IMR-90 (cell line): ENCODE results near the gene ATG7. TPM values are rescaled to one million over a fixed set of nuclear protein-coding genes. Genes with fewer than 3 reads are reported as not detected.

Source experiments
- ATAC-seq: fragments of 200-7000 bp; cut with Tn5 transposase; 2 replicates; pipeline ENCODE4 v1.9.1; 2020; ENCODE audit warnings: low read depth, mild to moderate bottlenecking, moderate library complexity
- BruUV-seq: library from RNA; stranded (reverse); fragments of 400-500 nt; replicated peaks from 2 replicates; lab custom pipeline; 2021; lab: Mats Ljungman, UMichigan
- CTCF ChIA-PET: fragments of 300-600 bp; formaldehyde crosslinking; extraction: SDS; loops from one replicate; lab custom pipeline; 2021; ENCODE audit warnings: antibody characterized with exemption; lab: Yijun Ruan, JAX
- POLR2A ChIA-PET: fragments of 300-600 bp; sonication (Branson Sonifier 250); formaldehyde crosslinking; loops from one replicate; lab custom pipeline; 2022; ENCODE audit warnings: antibody characterized with exemption; ENCODE audit not compliant: unreplicated experiment; lab: Charles Lee
- DNase-seq: peaks from one replicate; pipeline ENCODE4 v3.0.0; 2013
- H2AFZ ChIP-seq: replicated peaks from 2 replicates; pipeline ENCODE3; 2013; ENCODE audit warnings: low read length, mild to moderate bottlenecking; ENCODE audit not compliant: poor library complexity
- H2AK5ac ChIP-seq: 2 replicates; pipeline ENCODE4 v1.6.1; 2013; ENCODE audit warnings: low read depth, low read length, inconsistent platforms
- H2AK9ac ChIP-seq: replicated peaks from 2 replicates; pipeline ENCODE3; 2013; ENCODE audit warnings: mild to moderate bottlenecking, low read depth, low read length, moderate library complexity; ENCODE audit not compliant: poor library complexity
- H2BK120ac ChIP-seq: 2 replicates; pipeline ENCODE4 v1.6.1; 2013; ENCODE audit warnings: low read depth, low read length, inconsistent platforms
- H2BK15ac ChIP-seq: 3 replicates; pipeline ENCODE4 v1.6.1; 2013; ENCODE audit warnings: low read depth, low read length, inconsistent platforms
- H2BK20ac ChIP-seq: 2 replicates; pipeline ENCODE4 v1.6.1; 2013; ENCODE audit warnings: low read depth, mild to moderate bottlenecking, inconsistent platforms, low read length, moderate library complexity
- H2BK5ac ChIP-seq: 2 replicates; pipeline ENCODE4 v1.6.1; 2013; ENCODE audit warnings: mild to moderate bottlenecking, low read depth, low read length, inconsistent platforms; ENCODE audit not compliant: poor library complexity, severe bottlenecking
- H3K14ac ChIP-seq: replicated peaks from 2 replicates; pipeline ENCODE4 v1.6.1; 2013; ENCODE audit warnings: low read depth, low read length, inconsistent platforms
- H3K18ac ChIP-seq: 2 replicates; pipeline ENCODE4 v1.6.1; 2013; ENCODE audit warnings: low read depth, low read length, control low read depth
- H3K23ac ChIP-seq: 2 replicates; pipeline ENCODE4 v1.6.1; 2013; ENCODE audit warnings: low read depth, low read length, inconsistent platforms
- H3K27ac ChIP-seq: 2 replicates; pipeline ENCODE4 v1.5.1; 2013; ENCODE audit warnings: mild to moderate bottlenecking, control low read depth, low read length; ENCODE audit not compliant: insufficient read depth
- H3K27me3 ChIP-seq: 2 replicates; pipeline ENCODE4 v1.6.1; 2013; ENCODE audit warnings: low read length; ENCODE audit not compliant: control insufficient read depth, insufficient read depth
- H3K36me3 ChIP-seq: 2 replicates; pipeline ENCODE4 v1.6.1; 2013; ENCODE audit warnings: low read length, mixed read lengths; ENCODE audit not compliant: control insufficient read depth, insufficient read depth
- H3K4ac ChIP-seq: 2 replicates; pipeline ENCODE4 v1.6.1; 2013; ENCODE audit warnings: low read depth, low read length, inconsistent platforms
- H3K4me1 ChIP-seq: 2 replicates; pipeline ENCODE4 v1.6.1; 2013; ENCODE audit warnings: low read length, mixed read lengths; ENCODE audit not compliant: control insufficient read depth, insufficient read depth
- H3K4me2 ChIP-seq: 2 replicates; pipeline ENCODE4 v1.6.1; 2013; ENCODE audit warnings: low read depth, mild to moderate bottlenecking, control low read depth, low read length, moderate library complexity
- H3K4me3 ChIP-seq: 2 replicates; pipeline ENCODE4 v1.5.1; 2013; ENCODE audit warnings: low read depth, mild to moderate bottlenecking, control low read depth, low read length, moderate library complexity; ENCODE audit not compliant: insufficient read depth
- H3K56ac ChIP-seq: 2 replicates; pipeline ENCODE4 v1.6.1; 2013; ENCODE audit warnings: low read length, inconsistent platforms; ENCODE audit not compliant: insufficient read depth; ENCODE audit errors: extremely low read depth
- H3K79me1 ChIP-seq, 2 experiments: 2 replicates each; pipeline ENCODE4 v1.6.1; 2013; ENCODE audit warnings: low read length in 2 of 2, inconsistent platforms in 1 of 2, low read depth in 1 of 2
- H3K9ac ChIP-seq: 2 replicates; pipeline ENCODE4 v1.6.1; 2013; ENCODE audit warnings: low read depth, low read length, control low read depth
- H3K9me1 ChIP-seq: 2 replicates; pipeline ENCODE4 v1.6.1; 2013; ENCODE audit warnings: low read length, inconsistent platforms; ENCODE audit not compliant: insufficient read depth
- H3K9me3 ChIP-seq: 2 replicates; pipeline ENCODE4 v1.6.1; 2013; ENCODE audit warnings: low read length; ENCODE audit not compliant: control insufficient read depth, insufficient read depth
- H4K20me1 ChIP-seq: 2 replicates; pipeline ENCODE4 v1.6.1; 2013; ENCODE audit warnings: low read length, inconsistent platforms; ENCODE audit not compliant: insufficient read depth
- H4K5ac ChIP-seq: 2 replicates; pipeline ENCODE4 v1.6.1; 2013; ENCODE audit warnings: mild to moderate bottlenecking, low read depth, low read length, control low read depth
- H4K8ac ChIP-seq, 2 experiments: 2 replicates each; pipeline ENCODE4 v1.6.1; 2013; ENCODE audit warnings: low read depth in 2 of 2, low read length in 2 of 2, control low read depth in 1 of 2, inconsistent platforms in 1 of 2
- H4K91ac ChIP-seq: 2 replicates; pipeline ENCODE4 v1.6.1; 2013; ENCODE audit warnings: low read depth, low read length, inconsistent platforms; ENCODE audit not compliant: insufficient read depth
- FOS ChIP-seq: fragments of 150-350 bp; IDR thresholded peaks from 2 replicates; pipeline ENCODE4 v1.6.1; 2016; ENCODE audit warnings: low read depth, low read length
- MAFK ChIP-seq: IDR thresholded peaks from 2 replicates; pipeline ENCODE4 v1.6.1; 2012; ENCODE audit warnings: low read depth, low read length, improper control_type of control experiment
- WGBS, 2 experiments: methylation state at CpG; one replicate each; pipeline versions ENCODE4 v1.1.5 to v1.1.7; 2013; ENCODE audit warnings: missing lambda C conversion rate in 2 of 2; ENCODE audit not compliant: insufficient read length in 1 of 2; ENCODE audit errors: extremely low coverage in 2 of 2; 5-methylcytosine and 5-hydroxymethylcytosine counted together
- dilution Hi-C: fragments of 300-500 bp; cut with HindIII; formaldehyde crosslinking; loops from one replicate; pipeline ENCODE4 v1.14.3; 2018; ENCODE audit warnings: low sequenced_read_pairs; ENCODE audit not compliant: unreplicated experiment
- in situ Hi-C: fragments of 300-500 bp; cut with MboI; formaldehyde crosslinking; loops from 3 replicates; pipeline ENCODE4 v1.14.3; 2019; ENCODE audit warnings: low sequenced_read_pairs, inconsistent platforms, mixed read lengths
- intact Hi-C: fragments of 100-400 bp; cut with micrococcal nuclease; formaldehyde crosslinking; loops from 2 replicates; pipeline ENCODE4 v1.10.0; 2022
- polyA plus RNA-seq, 3 experiments: library from polyadenylated mRNA; depleted of rRNA; stranded (reverse); fragments of >200 nt; gene quantifications; 2 replicates each; pipeline ENCODE4 v1.2.3, GENCODE V29; 2012; ENCODE audit warnings: low replicate concordance in 1 of 3
- total RNA-seq: library from RNA; depleted of rRNA; stranded (reverse); fragments of >200 nt; gene quantifications from 2 replicates; pipeline ENCODE4 v1.2.3, GENCODE V29; 2012

ATG7 gene
- total and polyA plus RNA-seq, 2 of the 4 experiments (the other 2 are of a cell fraction) = 15.6 to 51.4 TPM

DNA sequence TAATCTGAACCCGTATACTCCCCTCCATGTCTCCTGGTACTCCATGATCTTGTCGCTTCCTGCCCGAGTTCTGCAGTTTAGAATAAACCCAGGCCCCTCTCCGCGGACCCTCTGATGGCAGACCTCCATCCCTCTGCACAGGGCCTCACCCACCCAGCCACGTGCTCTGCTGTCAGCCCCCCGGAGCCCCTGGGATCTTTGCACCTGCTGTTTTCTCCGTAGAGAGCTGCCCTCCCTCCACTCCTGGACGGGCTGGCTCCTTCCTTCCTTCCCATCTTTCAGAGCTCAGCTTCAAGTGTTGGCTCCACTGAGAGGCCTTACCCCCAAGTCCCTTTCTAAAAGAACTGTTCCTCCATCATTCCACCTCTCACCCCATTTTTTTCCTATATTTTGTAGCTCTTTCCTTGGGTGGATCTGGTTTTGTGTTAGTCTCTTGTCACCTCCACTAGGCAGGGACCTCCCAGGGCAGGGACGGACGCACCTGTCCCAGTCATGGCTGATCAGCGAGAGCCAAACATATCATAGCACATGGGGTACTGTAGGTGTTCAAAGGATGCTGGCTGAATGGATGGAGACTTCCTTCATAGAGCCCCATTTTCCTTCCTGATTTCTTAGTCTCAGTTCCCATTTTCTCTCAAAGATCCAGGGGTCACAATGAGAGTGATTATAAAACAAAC is 264.9 kb downstream of the ATG7 start:
- Histone ChIP-seq H4K8ac (no peak overlapping the region), H3K18ac (no peak overlapping the region), H3K23ac (no peak overlapping the region), H3K36me3 (no peaks in the 10 kb centered on the region), H2BK120ac (no peak overlapping the region), H4K20me1 (no peaks in the 10 kb centered on the region), H3K4me1 (peaks cover 12% of the 10 kb centered on the region), H3K4ac (no peak overlapping the region), H3K4me3 (no peak overlapping the region), H3K27ac (no peak overlapping the region), H2BK5ac (no peak overlapping the region), H3K79me1 (peaks cover 11 to 12% of the 10 kb centered on the region in 2 experiments; a peak in 3 of 4 replicates), H2BK15ac (no peak overlapping the region), H4K91ac (no peak overlapping the region), H3K56ac (no peak overlapping the region), H3K14ac (no peak overlapping the region), H2BK20ac (no peak overlapping the region), H2AK5ac (no peak overlapping the region), H3K9me3 (no peaks in the 10 kb centered on the region), H4K5ac (no peak overlapping the region), H3K27me3 (no peaks in the 10 kb centered on the region), H3K9ac (no peak overlapping the region), H3K4me2 (no peak overlapping the region), H3K9me1 (peaks cover 9% of the 10 kb centered on the region), H2AK9ac (no peak overlapping the region), H2AFZ (no peak overlapping the region)
- dilution Hi-C loops (no loop called here), intact Hi-C loops (no loop called here), in situ Hi-C loops (no loop called here)
- ChIA-PET POLR2A (no interaction called here), CTCF (no interaction called here)
- ATAC-seq = no peak
- 95% methylated on average over 7 of the region's 12 CpGs; no CpG with 5 or more reads in 1 of the 2 experiments for WGBS, 2 experiments
- no peak for DNase-seq
- no TSS peak for BruUV-seq
- TF ChIP-seq FOS (no peak), MAFK (no peak)
